Peyer's patch (tissue), 4 donors: ENCODE results near the gene PCBD2. TPM values are rescaled to one million over a fixed set of nuclear protein-coding genes. Genes with fewer than 3 reads are reported as not detected.

ENCODE experiments used
- DNase-seq, 3 donors: peaks; one replicate each; pipeline ENCODE4 v3.0.0-alpha.2; 2017 to 2019
- H3K27ac ChIP-seq, 4 donors: fragments of 200-600 bp; sonication (generic); one replicate each; pipeline ENCODE4 v1.5.1; 2016 to 2019
- H3K27me3 ChIP-seq, 2 donors: fragments of 200-600 bp; sonication (generic); one replicate each; pipeline ENCODE4 v1.5.1; 2019
- H3K36me3 ChIP-seq, 3 donors: fragments of 200-600 bp; sonication (generic); one replicate each; pipeline ENCODE4 v1.5.1; 2016 to 2019
- H3K4me1 ChIP-seq, 4 donors: fragments of 200-600 bp; sonication (generic); one replicate each; pipeline ENCODE4 v1.5.1; 2016 to 2019
- H3K4me3 ChIP-seq, 4 donors: fragments of 200-600 bp; sonication (generic); 1 replicate in 3 of 4; 2 replicates in 1 of 4; pipeline ENCODE4 v1.5.1; 2016 to 2019; ENCODE audit warnings: mild to moderate bottlenecking in 1 of 4
- H3K9me3 ChIP-seq, 4 donors: fragments of 200-600 bp; sonication (generic); one replicate each; pipeline ENCODE4 v1.5.1; 2016 to 2019; ENCODE audit warnings: mild to moderate bottlenecking in 1 of 4
- CTCF ChIP-seq, 6 experiments: fragments of 450-650 bp in 4 of 6; fragments of 200-600 bp in 2 of 6; sonication (generic) in 1 of 6; IDR thresholded peaks; one replicate each; pipeline ENCODE4 v1.5.1; 2017 to 2019; ENCODE audit warnings: antibody characterized with exemption in 6 of 6, mild to moderate bottlenecking in 3 of 6, moderate library complexity in 1 of 6
- POLR2A ChIP-seq, 2 donors: fragments of 450-650 bp; IDR thresholded peaks; one replicate each; pipeline ENCODE4 v1.5.1; 2017; ENCODE audit warnings: antibody characterized with exemption in 2 of 2, mild to moderate bottlenecking in 2 of 2, moderate library complexity in 2 of 2
- total RNA-seq, 4 donors: library from RNA; depleted of rRNA; stranded (reverse); fragments of >200 nt; gene quantifications; one replicate each; pipeline ENCODE4 v1.1.0, GENCODE V29; 2016

The PCBD2 gene
- total RNA-seq, 4 donors from 2014 or later, result 15.5 to 39.6 (median 27.9) TPM

DNA sequence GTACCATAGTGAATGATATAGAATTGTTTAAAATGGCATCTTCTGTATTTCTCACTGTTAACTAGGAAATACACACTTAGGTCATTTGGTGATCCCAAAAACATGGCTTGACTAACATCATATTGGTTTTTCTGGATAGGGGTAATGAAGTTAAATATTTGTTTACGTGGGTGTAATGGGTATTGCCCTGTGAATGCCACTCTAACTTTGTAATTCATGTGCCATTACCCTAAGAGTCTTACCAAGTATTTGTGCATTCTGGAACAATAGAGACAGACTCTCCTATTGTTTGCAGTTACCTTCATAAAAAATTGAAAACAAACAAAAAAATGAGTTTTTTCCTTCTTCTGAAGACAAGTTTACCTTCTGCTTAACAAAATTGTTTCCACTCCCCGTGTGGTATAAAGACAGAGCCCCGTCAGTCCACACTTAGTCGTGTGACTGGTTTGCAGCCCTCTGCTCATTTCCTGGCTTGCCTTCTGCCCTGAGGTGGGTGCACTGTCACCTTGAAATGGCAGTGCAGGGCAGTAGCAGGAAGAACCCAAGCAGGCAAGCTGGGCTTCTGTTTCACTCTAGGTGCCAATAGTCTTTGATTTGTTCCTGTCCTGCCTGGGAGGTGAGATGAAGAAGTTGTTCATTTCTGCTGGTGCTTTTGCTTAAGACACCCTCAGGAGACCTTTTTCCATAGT lies 53.1 kb downstream of the PCBD2 start:
- H3K27ac ChIP-seq, result no peak overlapping the region
- H3K4me3 ChIP-seq, result no peak overlapping the region
- no peaks in the 10 kb centered on the region for H3K27me3 ChIP-seq
- peaks cover 0 to 7% (median 0%) of the 10 kb centered on the region in 4 donors for H3K9me3 ChIP-seq
- DNase-seq, result no peak
- H3K36me3 ChIP-seq, result peaks cover 0 to 20% (median 0%) of the 10 kb centered on the region in 3 donors
- TF ChIP-seq CTCF (IDR thresholded peaks at IDR 0.05) (no peak), POLR2A (IDR thresholded peaks at IDR 0.05) (no peak)
- H3K4me1 ChIP-seq, result peaks cover 0 to 8% (median 0%) of the 10 kb centered on the region in 4 donors

DNA sequence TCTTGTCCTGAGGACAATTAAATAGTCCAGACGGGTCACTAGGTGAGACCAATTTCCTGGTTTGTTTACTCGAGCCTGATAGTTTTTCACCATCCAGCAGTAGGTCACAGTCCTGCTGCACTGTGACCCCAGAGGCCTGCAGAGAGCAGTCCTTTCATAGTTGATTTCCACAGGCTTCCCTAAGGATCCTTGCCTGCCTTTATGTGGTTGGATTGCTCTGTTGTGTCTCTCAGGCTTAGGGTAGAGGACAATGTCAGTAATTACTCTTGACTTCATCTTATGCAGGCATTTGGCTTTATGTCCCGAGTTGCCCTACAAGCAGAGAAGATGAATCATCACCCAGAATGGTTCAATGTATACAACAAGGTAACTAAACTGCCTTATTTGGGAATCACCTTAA lies 53.8 kb downstream of the PCBD2 start:
- no peak for TF ChIP-seq CTCF (IDR thresholded peaks at IDR 0.05)
- TF ChIP-seq POLR2A (IDR thresholded peaks at IDR 0.05), result no peak
- Histone ChIP-seq H3K4me1 (peaks cover 0 to 8% (median 0%) of the 10 kb centered on the region in 4 donors), H3K27me3 (no peaks in the 10 kb centered on the region), H3K4me3 (no peak overlapping the region), H3K9me3 (peaks cover 0 to 7% (median 0%) of the 10 kb centered on the region in 4 donors), H3K36me3 (peaks cover 0 to 20% (median 0%) of the 10 kb centered on the region in 3 donors), H3K27ac (no peak overlapping the region)
- DNase-seq, result no peak

DNA sequence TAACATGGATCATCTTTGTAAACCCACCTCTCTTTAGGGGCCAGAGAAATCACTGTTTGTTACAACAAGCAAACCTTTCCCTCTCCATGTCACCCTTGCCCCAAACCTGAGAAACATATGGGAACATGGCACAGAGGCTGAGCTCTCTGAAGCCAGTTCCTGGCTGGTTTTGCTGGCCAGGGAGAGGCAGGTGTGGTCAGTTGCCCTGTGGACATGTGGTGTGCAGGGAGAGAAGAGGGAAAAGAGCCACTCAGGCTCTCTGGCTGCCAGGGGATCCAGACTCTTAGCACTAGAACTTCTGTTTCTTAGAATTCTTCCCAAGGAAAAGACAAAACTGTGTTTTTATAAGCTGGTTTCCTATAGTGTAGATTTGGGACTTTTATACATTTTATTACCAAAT lies 58.2 kb downstream of the PCBD2 start:
- TF ChIP-seq CTCF (IDR thresholded peaks at IDR 0.05) (no peak), POLR2A (IDR thresholded peaks at IDR 0.05) (no peak)
- Histone ChIP-seq H3K4me1 (peaks cover 0 to 8% (median 0%) of the 10 kb centered on the region in 4 donors), H3K36me3 (peaks cover 0 to 24% (median 0%) of the 10 kb centered on the region in 3 donors), H3K27me3 (no peaks in the 10 kb centered on the region), H3K27ac (no peak overlapping the region), H3K4me3 (no peak overlapping the region), H3K9me3 (no peaks in the 10 kb centered on the region)
- DNase-seq, result no peak

- H3K9me3 ChIP-seq, result no peaks in the 10 kb centered on the region
- DNase-seq, result no peak
- TF ChIP-seq CTCF (IDR thresholded peaks at IDR 0.05) (no peak), POLR2A (IDR thresholded peaks at IDR 0.05) (no peak)
Observed at GRCh38 chr5:134964359-134965270, 59.7 kb downstream of the PCBD2 start.

GRCh38 chr5:134965271-134965825 lies 60.4 kb downstream of the PCBD2 start:
- DNase-seq, result no peak
- Histone ChIP-seq H3K4me1 (no peaks in the 10 kb centered on the region), H3K27ac (no peak overlapping the region), H3K36me3 (peaks cover 0 to 22% (median 0%) of the 10 kb centered on the region in 3 donors), H3K4me3 (no peak overlapping the region), H3K27me3 (no peaks in the 10 kb centered on the region), H3K9me3 (no peaks in the 10 kb centered on the region)
- TF ChIP-seq CTCF (IDR thresholded peaks at IDR 0.05), result no peak

More at GRCh38 chr5:134964359-134965270, 59.7 kb downstream of the PCBD2 start:
- Histone ChIP-seq H3K27me3 (no peaks in the 10 kb centered on the region), H3K27ac (no peak overlapping the region), H3K4me3 (no peak overlapping the region), H3K36me3 (peaks cover 0 to 24% (median 0%) of the 10 kb centered on the region in 3 donors), H3K4me1 (no peaks in the 10 kb centered on the region)
